Fibroblast of pulmonary artery (primary cell): Measurements from ENCODE around the gene GPC3.
A peak's percentile ranks its signal among the peaks of the same experiment; 100 is the strongest.

Experiments used
- DNase-seq: peaks from one replicate; pipeline ENCODE4 v3.0.0-alpha.2; 2010; ENCODE audit warnings: low read depth
- H3K4me3 ChIP-seq: replicated peaks from 2 replicates; pipeline ENCODE4 v1.5.1; 2011; ENCODE audit warnings: low read depth, mild to moderate bottlenecking, control low read depth, low read length, moderate library complexity
- TF ChIP-seq, protein P1 (sequence below): IDR thresholded peaks from 2 replicates; pipeline ENCODE4 v1.5.1; 2011; ENCODE audit warnings: mild to moderate bottlenecking, control low read depth, low read length, inconsistent platforms; ENCODE audit errors: missing control alignments

Gene GPC3

DNA sequence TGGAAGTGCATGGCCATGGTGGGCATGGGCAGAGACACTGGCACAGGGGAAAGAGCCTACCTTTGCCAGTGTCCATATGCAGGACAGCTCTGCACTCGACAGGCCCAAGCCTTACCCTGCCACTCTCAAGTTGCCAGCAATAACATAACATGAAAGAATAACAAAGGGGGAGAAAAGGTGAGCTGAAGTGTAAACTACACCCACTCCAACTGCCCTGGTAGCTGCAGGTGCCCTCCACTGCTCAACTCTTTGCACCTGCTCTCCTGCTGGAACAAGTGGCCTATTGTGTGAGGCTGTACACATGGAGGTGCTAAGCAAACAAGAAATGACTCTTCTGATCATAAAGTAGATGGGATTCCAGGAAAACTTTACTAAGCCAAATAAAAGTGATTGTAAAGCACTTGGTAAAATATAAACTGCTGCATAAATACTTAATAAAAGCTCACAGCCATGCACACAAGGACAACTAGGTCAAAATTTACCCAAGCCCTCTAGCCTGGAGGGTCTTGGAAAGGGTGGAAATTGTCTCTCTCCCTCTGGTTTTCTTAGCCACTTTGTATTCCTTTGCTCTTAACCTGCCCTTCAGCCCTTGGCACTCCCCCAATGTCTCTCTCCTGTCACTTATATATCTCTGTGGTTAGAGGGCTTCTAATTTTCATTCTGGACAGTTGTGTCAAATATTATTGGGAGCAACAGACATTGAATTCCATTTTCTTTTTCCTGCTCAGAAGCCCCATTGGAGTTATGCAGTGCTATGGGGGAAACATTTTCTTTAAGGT, 308.9 kb downstream of the GPC3 start:
- TF ChIP-seq, protein P1, sequence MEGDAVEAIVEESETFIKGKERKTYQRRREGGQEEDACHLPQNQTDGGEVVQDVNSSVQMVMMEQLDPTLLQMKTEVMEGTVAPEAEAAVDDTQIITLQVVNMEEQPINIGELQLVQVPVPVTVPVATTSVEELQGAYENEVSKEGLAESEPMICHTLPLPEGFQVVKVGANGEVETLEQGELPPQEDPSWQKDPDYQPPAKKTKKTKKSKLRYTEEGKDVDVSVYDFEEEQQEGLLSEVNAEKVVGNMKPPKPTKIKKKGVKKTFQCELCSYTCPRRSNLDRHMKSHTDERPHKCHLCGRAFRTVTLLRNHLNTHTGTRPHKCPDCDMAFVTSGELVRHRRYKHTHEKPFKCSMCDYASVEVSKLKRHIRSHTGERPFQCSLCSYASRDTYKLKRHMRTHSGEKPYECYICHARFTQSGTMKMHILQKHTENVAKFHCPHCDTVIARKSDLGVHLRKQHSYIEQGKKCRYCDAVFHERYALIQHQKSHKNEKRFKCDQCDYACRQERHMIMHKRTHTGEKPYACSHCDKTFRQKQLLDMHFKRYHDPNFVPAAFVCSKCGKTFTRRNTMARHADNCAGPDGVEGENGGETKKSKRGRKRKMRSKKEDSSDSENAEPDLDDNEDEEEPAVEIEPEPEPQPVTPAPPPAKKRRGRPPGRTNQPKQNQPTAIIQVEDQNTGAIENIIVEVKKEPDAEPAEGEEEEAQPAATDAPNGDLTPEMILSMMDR = no peak
- DNase-seq = no peak
- H3K4me3 ChIP-seq = no peak overlapping the region

DNA sequence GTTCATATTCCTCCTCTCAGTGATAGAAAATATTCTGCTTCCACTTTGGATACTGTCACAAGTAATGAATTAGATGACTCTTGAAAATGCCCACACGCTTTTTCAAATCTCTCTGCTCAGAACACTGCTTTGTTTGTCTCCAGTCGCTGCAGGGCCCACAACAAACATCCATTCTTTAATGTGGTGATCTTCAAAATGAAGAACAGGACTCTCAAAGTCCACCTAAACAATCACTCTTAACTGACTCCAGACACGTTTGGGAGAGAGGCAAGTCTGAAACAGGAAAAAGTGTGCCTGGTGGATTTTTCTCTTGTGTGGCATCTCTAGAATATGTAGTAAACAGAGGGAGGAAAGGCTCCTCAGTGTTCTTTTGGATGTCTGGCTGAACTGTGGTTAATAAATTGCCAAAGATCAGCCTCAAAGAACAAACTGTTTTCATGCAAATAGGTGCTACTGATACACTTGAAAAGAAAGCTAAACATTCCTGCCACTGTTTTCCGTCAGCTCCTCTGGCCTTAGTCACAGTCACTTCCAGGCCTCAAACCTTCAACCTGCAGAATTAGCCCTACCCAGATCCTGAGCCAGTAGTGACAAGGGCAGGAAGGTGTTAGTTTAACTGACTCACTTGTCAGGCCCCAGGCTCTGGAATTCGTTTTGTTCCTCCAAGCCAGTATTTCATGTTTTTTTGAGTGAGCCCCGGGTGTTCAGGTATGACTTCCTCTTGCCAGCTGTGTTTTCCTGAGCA, 310.5 kb downstream of the GPC3 start:
- no peak for DNase-seq
- TF ChIP-seq, protein P1 = no peak
- H3K4me3 ChIP-seq = no peak overlapping the region

DNA sequence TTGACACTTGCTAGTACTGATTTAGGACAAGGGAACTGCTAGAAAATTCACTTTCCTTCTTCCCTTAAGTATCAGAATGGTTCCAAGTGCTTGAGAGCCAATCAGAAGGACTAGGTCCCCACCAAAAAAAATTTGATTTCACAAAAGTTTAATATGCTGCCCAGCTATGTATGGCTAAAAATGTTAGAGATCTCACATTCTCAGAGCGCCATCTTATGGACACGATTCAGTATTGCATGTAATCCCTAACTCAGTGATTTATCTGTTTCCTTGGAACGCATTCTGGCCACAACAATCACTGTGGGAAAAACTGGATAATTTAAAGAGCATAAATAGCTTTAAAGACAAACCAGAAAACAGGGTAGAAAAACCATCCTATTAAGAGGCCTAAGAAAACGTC, 315.0 kb downstream of the GPC3 start:
- TF ChIP-seq, protein P1 = peak; percentile 58
- no peak overlapping the region for H3K4me3 ChIP-seq
- DNase-seq = peak; percentile 64

DNA sequence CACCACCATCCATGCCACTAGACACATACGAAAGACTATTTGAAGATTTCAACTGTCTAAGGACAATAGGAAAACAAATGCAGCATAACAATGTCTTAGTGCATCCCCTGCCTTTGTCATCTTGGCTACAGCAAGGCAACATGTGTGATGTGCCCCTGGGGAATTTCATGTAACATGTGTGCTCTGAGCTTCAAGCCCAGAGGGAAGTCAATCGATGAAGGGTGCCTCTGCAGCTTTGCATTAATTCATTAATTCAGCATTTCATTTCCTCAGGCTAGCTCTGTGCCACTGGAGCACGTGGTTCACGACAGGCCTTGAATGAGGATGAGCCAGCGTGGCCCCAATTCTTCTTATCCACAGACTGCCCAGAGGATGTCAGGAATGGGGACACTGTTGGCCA, 316.2 kb downstream of the GPC3 start:
- no peak overlapping the region for H3K4me3 ChIP-seq
- no peak for DNase-seq
- TF ChIP-seq, protein P1 = no peak

DNA sequence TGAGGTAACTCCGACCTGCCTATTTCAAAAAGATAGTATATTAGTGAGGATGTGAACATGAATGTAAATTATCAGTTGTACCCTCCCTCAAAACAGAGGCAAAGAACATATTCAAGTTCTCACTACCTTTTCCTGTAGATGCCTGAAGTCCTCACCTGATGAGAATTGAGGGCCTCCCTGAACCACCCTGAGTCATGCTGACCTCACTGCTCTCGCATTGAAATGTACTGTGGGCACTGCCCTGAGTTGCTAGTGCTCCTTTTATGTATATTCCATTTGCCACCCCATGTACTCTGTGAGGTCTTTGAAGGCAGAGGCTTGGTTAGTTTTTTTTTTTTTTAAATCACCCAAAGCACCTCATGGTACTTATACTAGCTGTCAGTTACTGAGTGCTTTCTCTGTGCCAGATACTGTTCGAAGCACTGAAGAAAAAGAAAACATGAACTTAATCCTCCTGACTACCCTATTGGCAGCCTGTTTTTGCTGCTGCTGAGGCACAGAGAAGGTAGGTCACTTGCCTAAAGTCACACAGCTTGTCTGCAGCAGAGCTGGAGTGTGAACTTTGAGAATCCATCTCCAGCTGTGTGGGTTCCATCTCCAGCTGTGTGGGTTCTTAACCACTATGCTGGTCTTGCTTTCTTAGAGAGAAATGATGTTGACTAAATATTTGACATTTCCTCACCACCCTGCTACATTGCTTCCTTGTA, 317.0 kb downstream of the GPC3 start:
- DNase-seq = no peak
- TF ChIP-seq, protein P1 = no peak
- no peak overlapping the region for H3K4me3 ChIP-seq

DNA sequence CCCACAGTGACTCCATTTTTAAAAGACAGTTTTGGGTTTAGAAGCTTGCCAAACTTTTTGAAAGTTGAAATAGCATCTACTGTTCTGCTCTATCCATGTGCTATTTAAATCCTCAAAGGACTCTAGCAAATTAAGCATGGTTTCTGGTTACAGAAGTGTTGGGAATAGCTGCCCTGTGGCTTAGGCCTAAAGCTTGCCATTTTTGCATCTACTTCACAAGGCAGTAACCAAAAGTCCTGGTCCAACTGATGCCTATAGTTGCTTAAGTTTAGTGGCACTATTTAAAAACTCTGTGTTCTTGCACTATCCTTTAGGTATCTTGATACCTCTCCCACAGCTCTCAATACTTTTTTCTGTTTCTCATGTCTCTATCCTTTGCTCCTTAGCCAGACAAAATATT, 319.1 kb downstream of the GPC3 start:
- DNase-seq = no peak
- no peak overlapping the region for H3K4me3 ChIP-seq
- TF ChIP-seq, protein P1 = no peak
